ENCODE data around the gene MYBPHL.

The MYBPHL gene

DNA sequence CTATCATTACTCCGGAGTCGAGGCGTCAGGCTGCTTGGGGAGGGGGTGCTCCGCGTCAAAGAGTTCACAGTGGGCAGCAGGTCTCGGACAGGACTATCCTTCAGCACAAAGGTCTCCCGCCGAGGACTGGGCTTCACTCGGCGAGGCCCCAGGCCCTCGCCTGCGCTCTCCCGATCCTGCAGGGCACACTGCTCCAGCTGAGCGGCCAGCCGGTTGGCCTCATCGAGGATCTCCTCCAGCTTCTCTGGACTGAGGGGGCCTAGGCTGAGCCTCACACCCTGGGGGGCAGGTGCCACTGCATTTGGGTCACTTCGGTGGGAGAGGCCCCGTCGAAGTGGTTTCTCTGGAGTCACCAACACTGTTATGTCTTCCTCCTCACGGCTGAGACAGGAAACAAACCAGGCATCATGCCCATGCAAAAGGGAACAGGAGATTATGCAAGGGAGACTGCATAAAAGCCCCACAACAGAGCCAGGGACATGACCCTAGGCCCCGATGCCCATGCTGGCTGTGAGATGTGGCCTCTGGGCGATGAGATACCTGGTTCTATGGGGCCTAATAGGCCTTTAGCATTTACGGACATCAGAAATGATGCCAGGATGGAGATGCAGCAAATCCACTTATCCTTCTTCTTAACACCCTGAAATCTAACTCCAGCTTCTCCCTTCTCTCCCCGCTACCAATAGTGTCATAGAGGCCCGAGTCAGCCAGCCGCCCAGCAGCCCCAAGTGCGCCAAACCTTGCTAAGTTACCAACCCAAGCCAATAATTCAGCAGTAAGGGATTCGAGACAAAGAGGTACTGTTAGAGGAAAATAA, 24.9 kb downstream of the MYBPHL start:
- peak overlapping the region; percentile 81 for H3K4me3 ChIP-seq (ENCODE audit: low read depth, low read length)
- TF ChIP-seq, protein P1, sequence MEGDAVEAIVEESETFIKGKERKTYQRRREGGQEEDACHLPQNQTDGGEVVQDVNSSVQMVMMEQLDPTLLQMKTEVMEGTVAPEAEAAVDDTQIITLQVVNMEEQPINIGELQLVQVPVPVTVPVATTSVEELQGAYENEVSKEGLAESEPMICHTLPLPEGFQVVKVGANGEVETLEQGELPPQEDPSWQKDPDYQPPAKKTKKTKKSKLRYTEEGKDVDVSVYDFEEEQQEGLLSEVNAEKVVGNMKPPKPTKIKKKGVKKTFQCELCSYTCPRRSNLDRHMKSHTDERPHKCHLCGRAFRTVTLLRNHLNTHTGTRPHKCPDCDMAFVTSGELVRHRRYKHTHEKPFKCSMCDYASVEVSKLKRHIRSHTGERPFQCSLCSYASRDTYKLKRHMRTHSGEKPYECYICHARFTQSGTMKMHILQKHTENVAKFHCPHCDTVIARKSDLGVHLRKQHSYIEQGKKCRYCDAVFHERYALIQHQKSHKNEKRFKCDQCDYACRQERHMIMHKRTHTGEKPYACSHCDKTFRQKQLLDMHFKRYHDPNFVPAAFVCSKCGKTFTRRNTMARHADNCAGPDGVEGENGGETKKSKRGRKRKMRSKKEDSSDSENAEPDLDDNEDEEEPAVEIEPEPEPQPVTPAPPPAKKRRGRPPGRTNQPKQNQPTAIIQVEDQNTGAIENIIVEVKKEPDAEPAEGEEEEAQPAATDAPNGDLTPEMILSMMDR (IDR thresholded peaks at IDR 0.05; ENCODE audit: control insufficient read depth, extremely low read depth, insufficient read depth), result no peak
- DNase-seq (ENCODE audit: low read depth), result no peak

DNA sequence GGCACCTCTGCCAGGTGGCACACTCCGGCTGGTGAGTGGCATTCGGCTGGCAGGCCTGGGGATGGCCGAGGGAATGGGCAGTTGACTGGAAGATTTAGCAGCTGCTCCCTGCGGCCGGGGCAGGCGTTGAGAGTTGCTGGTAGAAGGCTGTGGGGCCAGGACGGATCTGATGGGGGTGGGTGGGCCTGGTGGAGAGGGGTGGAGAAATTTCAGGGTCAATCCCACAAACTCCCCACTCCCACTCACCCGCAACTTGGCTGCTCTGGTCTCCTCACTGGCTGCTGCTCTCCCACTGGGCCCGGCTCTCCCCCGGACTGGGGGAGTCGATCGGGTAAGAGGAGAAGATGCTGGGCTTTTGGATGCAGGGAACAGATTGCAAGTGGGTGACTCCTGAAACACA, 25.9 kb downstream of the MYBPHL start:
- TF ChIP-seq, protein P1 (IDR thresholded peaks at IDR 0.05; ENCODE audit: control insufficient read depth, extremely low read depth, insufficient read depth), result no peak
- no peak overlapping the region for H3K4me3 ChIP-seq (ENCODE audit: low read depth, low read length)
- DNase-seq (ENCODE audit: low read depth), result no peak

DNA sequence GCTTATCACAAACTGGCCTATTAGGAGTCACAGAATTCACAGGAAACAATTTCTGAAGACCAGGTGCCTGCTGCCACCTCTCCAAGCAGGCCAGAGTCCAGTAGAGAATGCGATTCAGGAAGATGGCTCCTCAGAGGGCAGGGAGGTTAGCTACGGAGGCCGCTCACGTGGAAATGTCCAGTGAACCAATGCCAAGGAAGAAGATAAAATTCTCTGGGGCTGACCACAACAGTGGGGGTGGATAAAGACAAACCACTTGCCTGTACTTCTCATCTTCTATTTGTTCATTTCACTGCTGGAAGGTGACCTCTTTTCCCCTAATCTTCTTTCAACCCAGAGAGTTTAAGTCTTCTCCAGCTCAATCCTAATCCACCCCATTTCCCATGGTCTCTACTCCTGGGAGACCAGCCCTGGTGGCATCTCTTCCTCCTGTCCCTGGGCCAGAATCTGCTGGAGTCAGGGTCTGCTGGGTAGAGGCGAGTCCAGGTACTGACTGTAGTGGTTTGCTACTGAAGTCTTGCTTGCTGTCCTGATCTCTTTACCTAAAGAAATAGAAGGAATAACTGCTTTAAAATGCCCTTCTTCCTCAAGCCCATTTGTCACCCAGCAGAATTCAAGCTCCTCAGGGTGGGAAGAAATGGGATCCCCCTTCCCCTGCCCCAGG, 27.1 kb downstream of the MYBPHL start:
- TF ChIP-seq, protein P1 (IDR thresholded peaks at IDR 0.05; ENCODE audit: control insufficient read depth, extremely low read depth, insufficient read depth), result no peak
- no peak overlapping the region for H3K4me3 ChIP-seq (ENCODE audit: low read depth, low read length)
- DNase-seq (ENCODE audit: low read depth), result no peak

DNA sequence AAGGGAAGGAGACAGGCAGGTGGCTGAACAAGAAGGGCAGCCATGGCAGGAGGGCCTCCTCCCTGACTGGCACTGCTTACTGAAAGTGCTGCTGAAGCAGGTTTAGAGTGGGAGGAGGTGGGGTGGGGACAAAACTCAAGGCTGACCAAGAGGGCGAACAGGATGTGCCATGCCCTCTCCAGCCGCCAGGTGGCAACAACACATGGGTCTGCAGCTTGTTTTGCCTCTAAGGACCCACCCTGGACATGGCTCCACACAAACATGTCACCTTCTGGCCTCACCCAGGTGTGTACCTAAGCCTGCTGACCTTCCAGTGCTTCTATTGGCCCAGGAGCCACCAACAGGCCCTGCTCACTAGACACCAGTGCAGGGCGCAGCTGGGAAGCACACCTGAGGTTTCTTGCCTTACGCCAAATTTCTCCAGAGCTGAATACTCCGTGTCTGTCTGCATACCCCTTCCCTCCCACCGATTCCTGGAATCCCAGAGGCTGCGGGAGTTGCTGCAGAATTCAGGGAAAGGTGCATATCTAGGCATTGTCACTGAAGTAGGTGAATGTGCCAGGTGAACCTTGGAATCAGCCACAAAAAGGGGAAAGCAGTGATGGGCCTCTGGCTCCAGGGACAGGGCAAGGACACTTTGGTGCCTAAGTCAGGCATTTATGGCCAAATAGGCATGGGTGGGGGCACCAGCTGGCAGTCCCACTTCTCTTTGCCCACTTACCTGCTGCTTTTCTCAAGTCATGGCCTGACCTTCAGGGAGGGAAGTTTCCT, 29.2 kb downstream of the MYBPHL start:
- TF ChIP-seq, protein P1 (IDR thresholded peaks at IDR 0.05; ENCODE audit: control insufficient read depth, extremely low read depth, insufficient read depth), result peak; percentile 95
- no peak overlapping the region for H3K4me3 ChIP-seq (ENCODE audit: low read depth, low read length)
- DNase-seq (ENCODE audit: low read depth), result peak; percentile 66

DNA sequence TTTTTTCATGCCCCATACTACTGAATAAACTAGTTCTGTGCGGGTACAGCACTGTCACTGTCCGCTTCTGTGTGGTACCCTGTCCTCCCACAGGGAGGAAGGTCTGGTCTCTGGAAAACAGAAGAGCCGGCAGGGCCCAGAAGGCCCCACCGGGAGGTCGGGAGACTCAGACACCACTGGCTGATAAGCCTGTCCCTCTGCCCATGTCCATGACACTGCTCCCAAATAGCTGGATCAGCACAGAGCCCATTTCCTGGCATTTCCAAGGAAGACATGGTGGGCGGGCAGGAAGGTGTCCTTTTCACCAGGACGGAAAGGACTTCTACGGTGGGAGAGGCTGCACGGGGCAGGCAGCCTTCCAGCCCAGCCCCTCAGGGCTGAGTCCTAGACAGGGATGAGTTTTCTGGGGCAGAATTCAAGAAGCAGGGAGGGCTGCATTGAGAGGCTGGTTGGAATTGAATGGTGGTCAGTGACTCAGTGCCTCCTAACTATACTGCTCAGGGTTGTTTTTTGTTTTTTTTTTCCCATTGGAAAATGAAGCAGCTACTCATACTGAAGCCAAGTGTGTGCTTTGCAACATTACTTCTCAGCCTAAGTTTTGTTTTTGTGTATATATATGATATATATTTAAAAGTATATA, 31.0 kb downstream of the MYBPHL start:
- TF ChIP-seq, protein P1 (IDR thresholded peaks at IDR 0.05; ENCODE audit: control insufficient read depth, extremely low read depth, insufficient read depth), result no peak
- DNase-seq (ENCODE audit: low read depth), result no peak
- no peak overlapping the region for H3K4me3 ChIP-seq (ENCODE audit: low read depth, low read length)

Measured in LNCaP clone FGC (cell line).